AG04450 (cell line): Measurements from ENCODE around the gene TEPSIN. TPM values are rescaled to one million over a fixed set of nuclear protein-coding genes. Genes with fewer than 3 reads are reported as not detected.
"Not testable (repeated sequence)": the region's sequence is repeated elsewhere in the genome, so short reads cannot be mapped to it uniquely, and the experiment has no call there.

Experiments
- CTCF ChIA-PET: fragments of 300-600, 350-600 bp; formaldehyde crosslinking; extraction: SDS; loops from one replicate; lab custom pipeline; 2022; ENCODE audit warnings: antibody characterized with exemption, inconsistent platforms; lab: Charles Lee
- POLR2A ChIA-PET: fragments of 350-600 bp; formaldehyde crosslinking; extraction: SDS; loops from one replicate; lab custom pipeline; 2021; ENCODE audit warnings: antibody characterized with exemption, inconsistent platforms; lab: Yijun Ruan, JAX
- DNase-seq: peaks from one replicate; pipeline ENCODE4 v3.0.0-alpha.2; 2011; ENCODE audit warnings: low read depth, low spot score
- H3K27ac ChIP-seq: one replicate; pipeline ENCODE4 v1.5.1; 2012; ENCODE audit warnings: low read depth, low read length, control low read depth
- H3K27me3 ChIP-seq: one replicate; pipeline ENCODE4 v1.6.0; 2012; ENCODE audit warnings: low read length; ENCODE audit not compliant: control insufficient read depth, insufficient read depth
- H3K4me3 ChIP-seq: 2 replicates; pipeline ENCODE4 v1.5.1; 2011; ENCODE audit warnings: mild to moderate bottlenecking, low read depth, low read length, control low read depth
- H3K9me3 ChIP-seq: 2 replicates; pipeline ENCODE4 v1.5.1; 2012; ENCODE audit warnings: low read length; ENCODE audit not compliant: control insufficient read depth, insufficient read depth
- polyA plus RNA-seq: library from polyadenylated mRNA; depleted of rRNA; stranded (reverse); fragments of >200 nt; gene quantifications from 2 replicates; pipeline ENCODE4 v1.2.3, GENCODE V29; 2011
- TF ChIP-seq, protein P1 (sequence below): IDR thresholded peaks from 2 replicates; pipeline ENCODE4 v1.5.1; 2011; ENCODE audit warnings: low read depth, low read length, control low read depth, inconsistent platforms

Gene TEPSIN
- polyA plus RNA-seq, 1 experiment: 7.5 TPM

DNA sequence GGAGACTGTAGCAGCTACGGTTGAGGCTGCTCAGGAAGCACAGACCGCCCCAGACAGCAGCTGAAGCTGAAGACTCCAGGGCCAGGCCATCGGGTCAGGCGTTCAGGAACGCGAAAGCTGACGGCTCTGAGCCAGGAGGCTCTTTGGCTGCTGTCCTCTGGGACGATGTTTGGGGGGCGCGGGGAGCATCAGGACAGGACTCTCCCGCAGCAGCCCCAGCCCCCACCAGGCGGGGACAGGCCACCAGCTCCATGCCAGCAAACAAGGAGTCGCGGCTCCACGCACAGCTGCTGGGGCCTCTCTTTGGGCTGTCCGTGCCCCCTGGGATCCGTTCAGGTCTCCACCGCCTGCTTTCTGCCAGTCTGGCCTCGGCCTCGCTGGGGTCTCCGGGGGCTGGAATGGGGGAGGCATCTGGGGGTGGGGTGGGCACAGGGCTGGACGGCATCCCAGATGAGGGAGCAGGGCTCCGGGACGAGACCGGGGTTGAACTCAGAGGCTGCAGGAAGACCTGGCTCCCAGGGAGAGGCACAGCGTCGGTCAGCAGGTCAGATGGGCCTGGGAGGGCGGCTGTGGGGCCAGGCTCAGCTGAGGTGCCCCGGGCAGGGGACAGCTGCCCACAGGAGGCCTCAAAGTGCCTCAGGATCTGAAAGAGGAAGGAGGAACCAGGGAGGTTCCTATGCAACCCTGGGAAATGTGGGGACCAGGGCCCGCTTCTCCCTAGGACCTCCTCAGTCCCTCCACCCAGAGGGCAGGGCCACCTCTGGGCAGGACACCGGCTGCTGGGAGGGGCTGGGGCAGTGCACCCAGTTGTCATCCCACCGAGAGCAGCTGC is 9.8 kb downstream of the TEPSIN start:
- Histone ChIP-seq H3K4me3 (no peak overlapping the region), H3K9me3 (peaks cover 4% of the 10 kb centered on the region), H3K27me3 (no peaks in the 10 kb centered on the region), H3K27ac (no peak overlapping the region)
- TF ChIP-seq, protein P1, sequence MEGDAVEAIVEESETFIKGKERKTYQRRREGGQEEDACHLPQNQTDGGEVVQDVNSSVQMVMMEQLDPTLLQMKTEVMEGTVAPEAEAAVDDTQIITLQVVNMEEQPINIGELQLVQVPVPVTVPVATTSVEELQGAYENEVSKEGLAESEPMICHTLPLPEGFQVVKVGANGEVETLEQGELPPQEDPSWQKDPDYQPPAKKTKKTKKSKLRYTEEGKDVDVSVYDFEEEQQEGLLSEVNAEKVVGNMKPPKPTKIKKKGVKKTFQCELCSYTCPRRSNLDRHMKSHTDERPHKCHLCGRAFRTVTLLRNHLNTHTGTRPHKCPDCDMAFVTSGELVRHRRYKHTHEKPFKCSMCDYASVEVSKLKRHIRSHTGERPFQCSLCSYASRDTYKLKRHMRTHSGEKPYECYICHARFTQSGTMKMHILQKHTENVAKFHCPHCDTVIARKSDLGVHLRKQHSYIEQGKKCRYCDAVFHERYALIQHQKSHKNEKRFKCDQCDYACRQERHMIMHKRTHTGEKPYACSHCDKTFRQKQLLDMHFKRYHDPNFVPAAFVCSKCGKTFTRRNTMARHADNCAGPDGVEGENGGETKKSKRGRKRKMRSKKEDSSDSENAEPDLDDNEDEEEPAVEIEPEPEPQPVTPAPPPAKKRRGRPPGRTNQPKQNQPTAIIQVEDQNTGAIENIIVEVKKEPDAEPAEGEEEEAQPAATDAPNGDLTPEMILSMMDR: no peak
- ChIA-PET POLR2A (no interaction called here), CTCF (no interaction called here)
- DNase-seq: no peak

DNA sequence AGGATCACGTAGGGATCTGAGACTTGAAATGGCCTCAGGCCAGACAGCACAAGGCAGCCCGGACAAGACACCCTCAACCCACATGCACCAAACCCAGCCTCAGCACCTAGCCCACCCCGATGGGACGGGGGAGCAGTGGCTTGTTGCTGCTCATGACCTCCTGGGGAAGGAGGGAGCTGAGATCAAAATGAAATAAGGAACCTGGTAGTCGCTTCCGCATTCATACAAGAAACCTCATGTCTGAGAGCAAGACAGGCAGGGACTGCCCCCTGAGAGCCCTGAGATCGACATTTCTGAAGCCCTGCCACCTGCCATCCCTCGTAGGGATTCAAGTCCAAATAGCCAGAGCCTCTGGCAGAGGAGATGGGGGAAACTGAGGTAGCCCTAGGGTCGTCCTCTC is 10.4 kb downstream of the TEPSIN start:
- peaks cover 4% of the 10 kb centered on the region for H3K9me3 ChIP-seq
- H3K27me3 ChIP-seq: no peaks in the 10 kb centered on the region
- TF ChIP-seq, protein P1: no peak
- no peak for DNase-seq
- no peak overlapping the region for H3K27ac ChIP-seq
- H3K4me3 ChIP-seq: no peak overlapping the region
- ChIA-PET POLR2A (no interaction called here), CTCF (no interaction called here)

DNA sequence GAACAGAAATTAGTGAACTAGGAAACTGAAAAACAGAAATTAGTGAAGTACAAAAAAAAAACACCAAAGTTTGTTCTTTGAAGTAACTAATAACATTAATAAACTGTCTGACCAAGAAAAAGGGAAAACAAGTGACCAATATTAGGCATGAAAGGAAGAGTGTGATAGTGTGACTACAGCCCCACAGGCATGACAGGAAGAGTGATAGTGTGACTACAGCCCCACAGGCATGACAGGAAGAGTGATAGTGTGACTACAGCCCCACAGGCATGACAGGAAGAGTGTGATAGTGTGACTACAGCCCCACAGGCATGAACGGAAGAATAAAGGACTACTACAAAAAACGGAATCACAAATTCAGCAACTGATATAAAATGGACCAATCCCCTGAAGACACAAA is 11.2 kb downstream of the TEPSIN start:
- H3K27ac ChIP-seq, H3K27me3 ChIP-seq, DNase-seq, H3K4me3 ChIP-seq, POLR2A ChIA-PET, H3K9me3 ChIP-seq: not testable (repeated sequence)
- CTCF ChIA-PET: interaction anchor here (1.4 kb wide), 1 partner anchor 27 kb away, joined by 3 read pairs; no protein-coding TSS in a partner anchor

- H3K27ac ChIP-seq: no peak overlapping the region
- no peaks in the 10 kb centered on the region for H3K27me3 ChIP-seq
- TF ChIP-seq, protein P1: no peak
- peaks cover 4% of the 10 kb centered on the region for H3K9me3 ChIP-seq
- ChIA-PET POLR2A (no interaction called here), CTCF (no interaction called here)
- peak overlapping the region; percentile 62 for H3K4me3 ChIP-seq
- DNase-seq: no peak
Measured at GRCh38 chr17:81223762-81224130, 15.1 kb downstream of the TEPSIN start.

DNA sequence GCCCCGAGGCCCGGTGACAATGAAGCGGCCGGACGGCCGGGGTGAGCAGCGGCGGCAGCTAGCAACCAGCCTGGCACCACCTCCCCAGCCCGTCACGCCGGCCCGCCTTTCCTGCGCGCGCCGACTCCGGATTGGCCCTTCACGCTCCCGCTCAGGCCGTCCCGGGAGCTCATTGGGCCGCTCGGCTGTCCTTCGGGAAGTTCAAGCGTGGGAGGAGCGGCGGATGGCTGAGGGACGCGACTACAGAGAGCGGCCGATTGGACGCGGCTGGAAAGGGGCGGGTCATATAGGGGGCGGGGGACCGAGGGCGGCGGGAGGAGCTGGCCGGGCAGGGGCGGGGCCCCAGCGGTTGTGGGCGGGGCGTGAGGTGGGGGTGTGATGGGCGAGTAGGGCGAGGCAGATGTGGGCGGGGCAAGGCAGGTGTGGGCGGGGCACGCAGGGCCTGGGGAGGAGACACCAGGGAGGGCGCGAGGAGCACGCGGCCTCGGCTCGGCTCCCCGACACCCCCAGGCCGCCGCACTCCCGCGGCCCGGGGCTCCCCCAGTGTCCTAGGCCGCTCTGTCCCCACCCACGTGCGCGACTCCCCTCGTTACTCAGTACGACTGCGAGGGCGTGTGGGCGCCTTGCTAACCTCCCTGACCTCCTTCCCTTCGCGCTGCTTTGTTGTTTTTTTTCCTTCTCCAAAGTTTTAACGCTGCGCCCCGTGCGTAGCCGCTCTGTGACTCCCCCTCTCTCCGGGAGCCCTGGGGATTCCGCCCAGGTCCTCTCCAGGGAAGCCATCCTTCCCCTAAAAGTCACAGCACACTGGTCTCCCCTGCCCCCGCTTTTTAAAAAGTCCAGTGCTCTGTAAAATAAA is 15.7 kb downstream of the TEPSIN start, which contains the start of gene CEP131:
CEP131 (minus strand) TSS at position 60 of the 856 bp plus-strand sequence. CDS start 2,909 bp downstream, outside the sequence.
- ChIA-PET POLR2A (interaction anchor here (1.0 to 1.2 kb wide), 2 partner anchors 16 to 288 kb away, joined by 4 to 17 read pairs; partner anchors contain the start of genes NDUFAF8 and TEPSIN), CTCF (interaction anchor here (0.5 to 0.8 kb wide), 2 partner anchors 22 to 126 kb away, joined by 3 to 4 read pairs; no protein-coding TSS in a partner anchor)
- H3K9me3 ChIP-seq: peaks cover 4% of the 10 kb centered on the region
- peak; percentile 94 for DNase-seq
- TF ChIP-seq, protein P1: no peak
- peak within 1 kb of the TSS; percentile 21 for H3K27ac ChIP-seq
- peak within 1 kb of the TSS; percentile 76 for H3K4me3 ChIP-seq
- no peaks in the 10 kb centered on the region for H3K27me3 ChIP-seq
